NCI-H1417 treated with DMSO at 0.1 percent for 48 hours (cell line): Measurements from ENCODE around the gene DNMT3L.
"Not testable (repeated sequence)": the region's sequence is repeated elsewhere in the genome, so short reads cannot be mapped to it uniquely, and the experiment has no call there.

Source experiments
- DNase-seq: peaks from one replicate; lab custom pipeline; 2025; lab: John Stamatoyannopoulos, UW

DNMT3L gene

DNA sequence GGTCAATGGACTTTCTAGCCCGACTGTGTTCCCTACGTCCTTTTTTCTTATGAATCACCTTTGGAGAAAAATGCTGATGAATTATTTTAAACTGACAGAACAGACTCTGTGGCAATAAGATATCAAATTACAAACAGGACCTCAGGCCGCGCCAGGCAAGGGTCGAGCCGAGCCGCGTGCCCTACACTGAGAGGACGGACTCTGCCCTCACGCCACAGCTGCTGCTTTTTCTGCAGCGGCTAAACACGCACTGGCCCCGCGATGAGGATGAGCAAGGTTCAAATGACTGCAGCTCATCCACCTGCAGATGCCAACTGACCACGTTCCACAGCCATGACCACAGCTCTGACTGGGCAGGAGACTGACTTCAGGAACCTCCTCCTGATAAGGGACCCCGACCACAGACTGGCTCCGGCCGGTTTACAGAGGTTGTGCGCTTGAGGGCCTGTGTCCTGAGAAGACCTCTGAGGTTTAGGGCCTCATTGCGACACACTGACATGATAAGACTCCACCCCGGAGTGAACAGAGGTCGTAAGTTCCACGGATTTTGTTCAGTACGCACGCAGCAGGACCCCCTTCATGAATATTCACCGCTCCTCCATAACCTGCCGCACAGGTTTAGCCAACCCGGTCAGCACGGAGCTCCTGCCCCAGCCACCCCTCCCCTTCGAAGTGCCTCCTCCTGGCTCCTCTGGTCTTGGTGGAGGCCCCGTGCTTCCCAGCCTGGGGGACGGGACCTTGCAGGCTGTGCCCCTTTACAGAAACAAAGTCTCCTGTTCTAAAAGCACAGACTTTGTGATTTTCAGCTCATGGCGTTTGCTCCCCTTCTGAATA, 12.3 kb downstream of the DNMT3L start:
- not testable (repeated sequence) for DNase-seq

DNA sequence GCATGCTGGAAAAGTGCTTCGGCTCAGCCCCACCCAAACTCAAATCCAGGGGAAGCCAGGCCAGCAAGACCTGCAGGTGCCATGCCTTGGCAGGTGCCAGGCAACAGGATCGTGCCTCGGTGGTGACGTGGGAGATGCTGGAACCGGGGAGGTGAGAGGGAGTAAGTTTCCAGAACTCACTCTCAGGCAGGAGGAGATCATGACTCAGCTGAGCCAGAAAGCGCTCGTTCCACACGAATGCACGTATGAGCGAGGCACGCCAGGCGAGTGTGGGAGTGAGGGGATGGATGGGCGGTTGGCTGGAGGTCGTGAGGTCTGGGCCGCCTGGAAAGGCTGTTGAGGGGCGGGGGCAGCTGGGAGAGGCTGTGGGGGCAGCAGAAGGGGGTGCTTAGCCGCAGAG, 13.8 kb downstream of the DNMT3L start:
- DNase-seq, result not testable (repeated sequence)

DNA sequence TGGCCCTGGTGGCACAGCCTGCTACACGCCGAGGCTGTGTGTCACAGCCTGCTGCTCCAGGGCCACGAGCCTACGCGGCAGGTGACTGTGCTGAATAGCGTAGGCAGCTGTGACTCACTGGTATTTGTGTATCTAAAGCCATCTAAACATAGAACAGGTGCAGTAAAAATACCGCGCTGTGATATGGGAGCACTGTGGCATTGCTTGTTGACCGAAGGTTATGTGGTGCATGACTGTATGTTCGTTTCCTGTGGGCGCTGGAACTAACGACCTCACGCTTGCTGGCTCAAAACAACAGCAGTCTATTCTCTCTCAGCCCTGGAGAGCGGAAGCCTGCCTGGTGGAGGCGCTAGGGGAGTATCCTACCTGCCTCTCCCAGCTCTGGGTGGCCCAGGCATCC, 17.7 kb downstream of the DNMT3L start:
- DNase-seq, result not testable (repeated sequence)

DNA sequence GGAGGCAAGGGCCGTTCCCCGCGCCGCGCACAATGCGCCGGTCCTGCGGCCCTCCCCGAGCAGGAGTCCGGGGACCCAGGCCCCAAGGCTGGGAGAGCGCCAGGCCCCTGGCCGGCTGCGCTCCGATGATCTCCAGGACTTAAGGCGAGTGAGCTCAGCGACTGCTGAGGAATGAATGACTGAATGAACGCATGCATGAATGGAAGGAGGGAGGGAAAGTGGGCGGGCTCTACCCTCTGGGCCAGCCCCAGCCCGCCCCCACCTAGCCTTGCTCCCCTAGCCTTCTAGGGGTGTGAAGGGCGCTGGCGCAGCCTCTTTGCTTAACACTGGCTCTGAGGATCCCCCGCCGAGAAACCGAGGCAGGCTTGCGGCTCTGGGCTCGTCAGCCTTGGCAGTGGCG, 20.4 kb downstream of the DNMT3L start:
- not testable (repeated sequence) for DNase-seq

DNA sequence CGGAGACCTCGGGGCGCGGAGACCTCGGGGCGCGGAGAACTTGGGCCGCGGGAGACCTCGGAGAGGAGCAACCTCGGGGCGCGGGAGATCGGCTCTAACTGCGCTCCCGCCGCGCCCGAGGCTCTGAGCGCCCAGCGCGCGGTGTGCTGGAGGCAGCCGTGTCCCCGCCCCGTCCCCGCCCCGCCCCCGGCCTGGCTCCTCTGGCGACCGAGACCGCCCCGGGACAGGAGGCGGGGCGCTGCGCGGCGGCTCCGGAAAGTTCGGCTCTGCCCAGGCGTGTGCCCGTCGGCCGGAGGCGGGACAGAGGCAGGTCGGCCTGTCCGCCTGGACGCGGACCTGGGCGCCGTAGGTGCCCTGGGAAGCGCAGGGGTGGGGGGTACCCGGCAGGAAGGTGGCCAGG, 20.9 kb downstream of the DNMT3L start, which contains the start of gene ICOSLG:
TSS of gene ICOSLG (minus strand) at position 102 of the 400 bp plus-strand sequence. CDS start 126 bp downstream, outside the sequence.
- not testable (repeated sequence) for DNase-seq

DNA sequence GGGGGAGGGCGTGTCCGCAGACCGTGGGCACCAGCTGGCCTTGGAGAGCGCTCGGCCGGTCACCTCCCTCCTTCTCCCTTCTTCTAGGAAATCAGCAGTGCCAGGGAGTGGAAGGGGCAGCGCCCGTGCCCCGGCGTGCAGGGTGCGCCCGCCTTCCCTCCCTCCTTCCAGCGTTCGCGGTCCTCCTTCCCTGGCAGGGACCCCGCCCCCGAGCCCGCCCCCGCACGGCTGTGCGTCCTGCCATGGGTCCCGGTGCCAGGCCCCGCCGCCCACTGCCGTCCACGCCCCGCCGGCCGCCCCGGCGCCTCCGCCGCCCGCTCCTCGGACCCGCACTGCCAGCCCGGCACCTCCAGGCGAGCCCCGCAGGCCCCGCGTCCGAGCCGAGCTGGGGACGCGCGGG, 21.3 kb downstream of the DNMT3L start:
- not testable (repeated sequence) for DNase-seq

DNA sequence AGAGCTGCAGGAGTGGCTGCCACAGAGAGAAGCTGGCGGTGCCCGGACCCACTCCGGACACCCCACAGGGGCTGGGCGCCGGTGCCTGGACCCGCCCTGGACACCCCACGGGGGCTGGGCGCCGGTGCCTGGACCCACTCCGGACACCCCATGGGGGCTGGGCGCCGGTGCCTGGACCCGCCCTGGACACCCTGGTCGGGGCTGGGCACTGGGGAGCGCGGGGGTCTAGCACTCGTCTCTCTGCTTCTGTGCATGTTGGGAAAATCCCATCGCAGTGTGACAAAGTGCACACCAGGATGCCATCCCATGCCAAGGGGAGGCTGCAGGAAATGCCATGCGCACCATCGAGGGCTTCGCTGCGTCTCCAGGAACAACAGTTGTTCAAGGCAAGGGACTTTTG, 32.1 kb downstream of the DNMT3L start:
- not testable (repeated sequence) for DNase-seq

DNA sequence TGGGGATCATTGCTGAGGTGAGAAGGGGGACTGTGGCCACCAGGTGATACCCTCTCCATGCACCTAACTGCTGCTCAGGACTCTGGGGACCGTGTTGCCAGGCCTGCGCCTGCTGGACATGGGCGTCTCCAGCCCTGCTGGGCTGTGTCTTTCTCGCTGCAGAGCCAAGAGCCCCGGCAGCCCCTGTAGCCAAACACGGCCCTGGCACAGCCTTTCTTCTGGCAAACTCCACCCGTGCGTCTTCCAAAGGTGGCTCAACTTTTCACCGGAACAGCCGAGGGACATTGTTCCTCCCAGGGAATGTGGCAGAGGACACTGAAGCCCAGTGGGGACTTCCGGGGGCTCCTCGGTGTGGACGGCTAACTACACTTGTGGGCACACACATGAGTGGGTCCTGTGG, 33.6 kb downstream of the DNMT3L start:
- DNase-seq, result not testable (repeated sequence)

DNA sequence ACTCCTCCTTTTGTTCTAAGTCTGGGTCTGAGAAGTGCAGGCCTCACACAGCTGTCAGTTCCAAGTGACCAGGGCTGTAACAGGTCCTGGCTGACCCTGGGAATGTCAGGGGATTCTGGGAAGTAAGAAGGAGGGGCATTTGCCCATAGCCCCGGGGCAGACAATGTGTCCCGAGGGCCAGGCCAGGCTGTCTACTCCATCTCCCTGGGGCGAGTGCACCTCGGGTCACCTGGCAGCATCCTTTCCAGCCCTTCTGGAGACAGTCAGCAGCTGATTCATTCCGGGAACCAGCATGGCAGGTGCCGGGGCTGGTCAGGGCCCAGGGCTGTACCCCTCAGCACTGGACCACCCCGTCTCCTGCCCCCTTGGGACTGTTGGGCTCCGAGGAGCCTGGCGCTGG, 34.1 kb downstream of the DNMT3L start:
- DNase-seq, result not testable (repeated sequence)

DNA sequence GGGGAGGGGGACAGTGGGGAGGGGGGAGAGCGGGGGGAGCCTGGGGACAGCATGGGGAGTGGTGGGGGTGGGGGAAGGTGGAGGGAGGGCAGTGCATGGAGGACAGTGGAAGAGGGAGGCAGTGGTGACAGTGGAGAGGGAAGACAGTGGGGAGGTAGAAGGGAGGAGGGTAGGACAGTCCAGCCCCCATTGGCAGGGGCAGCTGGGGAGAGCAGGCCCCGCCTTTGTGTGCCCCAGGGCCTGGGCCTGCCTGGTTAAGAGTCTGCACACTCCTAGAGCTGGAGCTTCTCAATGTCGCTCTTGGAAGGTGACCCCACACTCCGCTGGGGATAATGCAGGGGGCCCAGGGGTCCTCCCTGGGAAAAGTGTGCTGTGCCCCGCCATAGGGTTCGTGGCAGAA, 36.1 kb downstream of the DNMT3L start:
- DNase-seq, result not testable (repeated sequence)

DNA sequence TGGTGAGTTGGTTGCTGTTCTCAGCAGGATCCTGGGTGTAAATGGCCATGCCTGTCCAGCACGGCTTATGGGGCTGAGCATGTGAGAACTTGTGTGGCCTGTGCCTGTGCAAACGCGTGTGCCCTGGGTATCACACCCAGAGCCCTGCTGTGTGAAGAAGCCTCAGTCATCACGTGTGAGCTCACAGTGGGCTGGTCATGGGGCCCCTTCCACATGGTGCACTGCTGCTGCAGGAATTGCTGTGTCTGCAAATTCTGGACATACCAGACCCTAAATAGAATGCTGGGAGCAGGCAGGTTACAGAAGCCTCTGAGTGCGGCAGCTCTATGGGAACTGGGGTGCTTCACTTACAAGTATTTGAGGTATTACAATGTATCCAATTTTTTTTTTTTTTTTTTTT, 38.4 kb downstream of the DNMT3L start:
- DNase-seq, result not testable (repeated sequence)

DNA sequence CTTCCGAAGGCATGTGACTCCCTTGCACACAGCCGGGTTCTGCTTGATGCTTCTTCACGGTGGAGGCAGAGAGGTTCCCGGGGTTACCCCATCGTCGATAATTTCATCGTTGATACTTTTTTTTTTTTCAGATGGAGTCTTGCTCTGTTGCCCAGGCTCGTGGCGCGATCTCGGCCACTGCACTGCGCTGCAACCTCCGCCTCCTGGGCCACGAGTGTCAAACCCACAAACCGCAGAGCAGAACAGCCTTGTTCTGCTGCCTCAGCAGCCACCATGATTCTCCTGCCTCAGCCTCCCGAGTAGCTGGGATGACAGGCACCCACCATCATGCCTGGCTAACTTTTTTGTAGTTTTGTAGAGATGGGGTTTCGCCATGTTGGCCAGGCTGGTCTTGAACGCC, 41.0 kb downstream of the DNMT3L start:
- not testable (repeated sequence) for DNase-seq

DNA sequence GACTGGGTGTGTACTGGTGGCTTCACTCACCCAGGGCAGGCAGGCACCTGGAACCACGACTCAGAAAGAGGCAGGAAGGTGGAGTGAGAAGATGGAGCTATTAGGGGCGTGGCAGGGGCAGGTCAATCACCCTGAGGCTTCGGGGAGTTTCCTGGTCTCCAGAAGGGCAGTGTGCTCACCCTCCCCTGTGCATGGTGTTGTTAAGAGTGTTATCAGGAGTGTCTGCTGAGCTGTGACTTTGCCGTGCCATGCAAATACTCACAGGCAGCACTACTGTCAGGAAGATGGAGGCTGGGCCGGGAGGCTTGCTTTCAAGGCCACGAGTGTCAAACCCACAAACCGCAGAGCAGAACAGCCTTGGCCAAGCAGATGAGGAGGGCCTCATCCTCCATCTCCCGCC, 43.2 kb downstream of the DNMT3L start:
- not testable (repeated sequence) for DNase-seq

DNA sequence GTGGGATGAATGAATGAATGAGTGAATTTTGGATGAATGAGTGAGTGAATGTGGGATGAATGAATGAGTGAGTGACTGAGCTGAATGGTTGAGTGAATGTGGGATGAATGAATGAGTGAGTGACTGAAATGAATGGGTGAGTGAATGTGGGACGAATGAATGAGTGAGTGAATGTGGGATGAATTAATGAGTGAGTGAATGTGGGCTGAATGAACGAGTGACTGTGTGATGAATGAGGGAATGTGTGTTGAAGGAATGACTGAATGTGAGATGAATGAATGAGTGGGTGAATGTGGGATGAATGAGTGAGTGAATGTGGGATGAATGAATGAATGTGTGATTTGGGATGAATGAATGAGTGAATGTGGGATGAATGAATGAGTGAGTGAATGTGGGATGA, 49.7 kb downstream of the DNMT3L start:
- DNase-seq, result not testable (repeated sequence)

DNA sequence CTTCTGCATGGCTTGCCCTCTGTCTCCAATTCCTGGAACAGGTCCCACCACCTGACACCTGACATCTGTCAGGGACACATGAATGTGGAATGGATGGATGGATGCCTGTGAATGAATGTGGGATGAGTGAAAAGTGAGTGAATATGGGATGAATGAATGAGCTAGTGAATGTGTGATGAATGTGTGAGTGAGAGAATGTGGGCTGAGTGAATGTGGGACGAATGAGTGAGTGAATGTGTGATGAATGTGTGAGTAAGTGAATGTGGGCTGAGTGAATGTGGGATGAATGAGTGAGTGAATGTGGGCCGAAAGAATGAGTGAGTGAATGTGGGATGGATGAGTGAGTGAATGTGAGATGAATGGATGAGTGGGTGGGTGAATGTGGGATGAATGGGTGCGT, 50.1 kb downstream of the DNMT3L start:
- DNase-seq, result not testable (repeated sequence)

DNA sequence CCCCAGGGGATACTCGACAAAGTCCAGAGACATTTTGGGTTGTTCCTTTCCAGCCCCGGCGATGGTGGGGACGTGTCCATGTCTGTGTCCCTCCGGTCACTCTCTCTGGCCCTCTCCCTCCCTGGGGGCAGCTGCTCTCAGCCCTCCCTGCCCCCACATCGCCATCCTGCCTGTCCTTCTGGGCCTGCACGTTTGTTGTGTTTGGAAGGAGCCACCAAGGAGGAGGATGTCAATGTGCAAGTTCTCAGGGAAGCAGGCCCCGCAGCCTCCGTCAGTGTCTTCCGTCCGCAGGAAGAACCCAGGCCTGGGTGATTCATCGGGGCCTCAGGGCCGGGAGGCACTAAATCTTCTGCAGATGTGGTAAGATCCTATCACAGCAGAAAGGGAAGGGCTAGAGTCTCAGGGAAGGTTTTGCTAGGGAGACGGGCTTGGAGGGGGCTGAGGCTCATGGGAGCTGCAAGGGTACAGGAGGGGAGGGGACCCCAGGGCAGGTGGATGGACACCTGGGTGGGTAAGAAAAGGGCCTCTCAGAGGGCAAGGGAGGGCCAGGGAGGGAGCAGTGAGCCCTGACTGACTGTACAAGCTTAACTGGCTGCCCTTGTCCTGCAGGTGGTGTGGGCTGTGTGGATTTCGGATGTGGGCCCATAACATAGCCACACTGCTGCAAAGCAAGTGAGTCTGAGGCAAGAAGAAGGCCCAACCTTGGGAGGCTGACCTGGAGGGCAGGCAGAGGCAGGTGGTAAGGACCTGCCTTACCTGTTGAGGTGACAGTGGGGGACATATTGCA, 53.6 kb downstream of the DNMT3L start:
- DNase-seq, result not testable (repeated sequence)

DNA sequence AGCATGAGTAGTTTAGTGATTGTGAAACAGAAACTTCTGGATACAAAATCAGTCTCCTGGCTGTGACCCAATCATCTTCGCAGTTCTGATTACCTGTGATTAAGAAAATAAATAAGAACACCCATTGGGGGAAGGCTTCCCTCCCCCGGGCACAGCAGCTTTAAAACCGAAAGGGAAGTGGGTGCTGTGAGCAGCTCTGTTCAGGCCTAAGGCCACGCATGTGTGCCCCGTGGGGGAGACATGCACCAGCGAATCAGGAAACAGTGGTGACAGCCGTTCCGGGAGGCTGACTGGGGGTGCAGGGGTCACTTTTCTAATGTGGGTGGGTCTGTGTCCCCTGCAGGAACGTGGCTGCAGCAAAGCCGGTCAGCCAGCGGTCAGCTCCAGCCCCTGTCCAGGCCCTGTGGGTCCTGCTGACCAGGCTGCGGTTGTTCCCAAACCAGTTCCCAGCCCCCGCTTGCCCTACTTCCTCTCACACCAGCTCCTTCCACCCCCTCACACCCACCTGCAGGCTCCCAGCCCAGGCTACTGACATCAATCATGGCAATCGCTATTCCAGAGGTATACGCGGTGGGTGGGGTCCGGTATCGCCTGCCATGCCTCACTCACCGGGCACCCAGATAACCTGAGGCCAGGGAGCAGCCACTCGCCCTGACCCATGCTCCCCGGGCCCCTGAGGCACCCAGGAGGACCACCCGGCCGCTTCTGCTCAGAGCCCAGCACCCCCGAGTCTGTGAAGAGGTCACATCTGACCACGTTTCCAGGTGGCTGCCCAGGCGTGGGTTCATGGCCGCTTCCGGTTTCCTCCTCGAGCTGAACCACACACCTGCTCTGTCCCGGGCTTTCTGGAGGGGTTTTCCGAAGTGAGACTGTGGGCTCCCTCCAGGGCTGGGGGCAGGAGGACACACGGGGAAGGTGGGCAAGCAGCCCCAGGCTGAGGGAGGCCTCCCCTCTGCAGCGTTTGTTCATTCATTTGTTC, 54.7 kb downstream of the DNMT3L start:
- not testable (repeated sequence) for DNase-seq

DNA sequence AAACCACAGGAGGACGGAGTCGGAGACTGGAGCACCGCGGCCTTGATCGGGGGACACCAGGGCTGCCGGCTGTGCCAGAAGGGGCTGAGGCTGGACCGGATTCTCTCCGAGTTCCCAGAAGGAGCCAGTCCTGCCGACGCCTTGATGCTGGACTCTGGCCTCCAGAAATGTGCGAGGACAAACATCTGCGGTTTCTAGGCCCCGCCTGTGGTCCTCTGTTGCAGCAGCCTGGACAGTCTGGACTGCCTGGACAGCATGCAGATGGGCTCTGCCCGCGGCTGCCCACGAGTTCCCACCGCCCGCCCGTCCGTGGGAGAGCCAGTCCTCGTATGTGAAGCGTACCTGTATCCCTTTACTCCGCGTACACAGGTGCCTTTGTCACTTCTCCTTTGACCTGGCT, 55.5 kb downstream of the DNMT3L start:
- not testable (repeated sequence) for DNase-seq

DNA sequence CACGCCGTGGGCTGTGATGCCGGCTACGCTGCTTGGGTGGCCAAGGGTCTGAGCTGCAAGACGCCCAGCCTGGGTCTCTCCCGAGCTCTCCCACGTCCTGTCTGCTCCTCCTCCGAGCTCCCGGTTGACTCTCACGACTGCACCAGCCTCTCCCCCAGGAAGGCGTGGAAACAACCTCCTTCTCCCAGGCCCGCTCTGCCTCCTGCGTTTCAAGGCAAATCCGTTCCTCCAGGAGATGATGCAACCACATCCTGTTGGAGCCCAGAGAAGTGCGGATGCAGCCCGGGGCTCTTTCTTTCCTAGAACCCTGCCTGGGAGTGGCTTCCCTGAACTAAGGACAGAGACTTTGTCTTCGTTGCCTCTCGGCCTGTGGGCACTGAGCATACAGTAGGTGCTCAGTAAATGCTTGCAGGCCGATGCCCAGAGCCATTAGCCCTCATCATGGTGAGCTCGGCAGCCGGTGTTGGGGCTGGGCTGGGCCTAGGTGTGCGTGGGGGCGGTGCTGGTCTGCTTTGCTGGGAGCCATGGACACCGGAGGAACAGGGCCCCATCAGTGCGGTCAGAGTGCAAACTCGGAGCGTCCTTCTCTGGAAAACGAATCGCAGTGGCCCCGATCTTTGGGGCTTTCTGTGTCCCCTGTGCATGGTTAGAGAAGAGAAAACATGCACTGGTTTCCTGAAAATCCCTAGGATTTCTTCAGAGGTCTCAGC, 59.0 kb downstream of the DNMT3L start:
- DNase-seq, result not testable (repeated sequence)

DNA sequence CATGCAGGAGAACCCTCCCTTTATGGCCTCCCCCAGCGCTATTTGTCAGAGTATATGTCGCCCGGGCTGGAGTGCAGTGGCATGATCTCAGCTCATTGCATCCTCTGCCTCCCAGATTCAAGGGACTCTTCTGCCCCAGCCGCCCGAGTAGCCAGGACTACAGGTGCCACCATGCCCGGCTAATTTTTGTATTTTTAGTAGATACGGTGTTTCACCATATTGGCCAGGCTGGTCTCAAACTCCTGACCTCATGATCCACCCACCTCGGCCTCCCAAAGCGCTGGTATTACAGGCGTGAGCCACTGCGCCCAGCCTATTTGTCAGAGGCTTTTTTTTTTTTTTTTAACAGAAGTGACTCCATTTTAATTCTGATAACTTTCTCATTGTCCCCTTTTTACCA, 61.7 kb downstream of the DNMT3L start:
- not testable (repeated sequence) for DNase-seq

DNA sequence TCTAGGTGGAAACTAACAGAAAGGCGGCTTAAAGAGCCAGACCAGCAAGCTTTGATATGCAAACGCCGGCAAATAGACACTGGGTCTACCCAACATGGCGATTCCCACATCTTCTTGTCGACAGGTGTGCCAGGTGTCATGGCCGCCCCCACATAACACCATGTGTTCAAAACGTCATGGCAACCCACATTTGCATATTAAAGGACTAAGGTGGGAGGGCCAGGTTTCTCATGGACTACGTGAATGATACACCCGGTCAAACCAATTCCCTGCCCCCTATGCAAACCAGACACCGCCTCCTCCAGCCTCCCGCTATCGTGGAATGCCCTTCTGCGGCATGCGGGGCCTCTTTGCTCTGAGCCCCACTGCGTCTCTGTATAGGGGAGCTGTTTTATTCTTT, 62.2 kb downstream of the DNMT3L start:
- DNase-seq, result no peak
